HCT116 (cell line): ENCODE measurements around the gene F7. TPM values are rescaled to one million over a fixed set of nuclear protein-coding genes. Genes with fewer than 3 reads are reported as not detected.

Experiments
- ATAC-seq: fragments of 200-7000 bp; cut with Tn5 transposase; 2 replicates; pipeline ENCODE4 v1.9.1; 2020; ENCODE audit warnings: mild to moderate bottlenecking, moderate library complexity
- BruUV-seq: library from RNA; stranded (reverse); fragments of 400-500 nt; replicated peaks from 2 replicates; lab custom pipeline; 2021; lab: Mats Ljungman, UMichigan
- CTCF ChIA-PET: fragments of 300-600 bp; sonication (Branson Sonifier 250); formaldehyde crosslinking; loops from one replicate; lab custom pipeline; 2021; ENCODE audit warnings: antibody characterized with exemption; lab: Charles Lee
- POLR2A ChIA-PET: fragments of 300-600, 350-600 bp; sonication (Branson Sonifier 250); formaldehyde crosslinking; loops from one replicate; lab custom pipeline; 2021; ENCODE audit warnings: antibody characterized with exemption; lab: Charles Lee
- RAD21 ChIA-PET, 2 experiments: fragments of 300-600 bp; sonication (Branson Sonifier 250); formaldehyde crosslinking; loops; one replicate each; lab custom pipeline; 2023; ENCODE audit warnings: low total read pairs in 2 of 2; ENCODE audit not compliant: uncharacterized antibody in 2 of 2, unreplicated experiment in 2 of 2, low non-redundant PET in 1 of 2; lab: Charles Lee
- DNase-seq: peaks from one replicate; pipeline ENCODE4 v3.0.0-alpha.2; 2010; ENCODE audit warnings: low read depth, low spot score
- H2AFZ ChIP-seq: fragments of 200-600 bp; shearing (Covaris generic), sonication (generic); 2 replicates; pipeline ENCODE4 v1.6.1; 2017; ENCODE audit warnings: low read depth, mixed run types, mixed read lengths, antibody characterized with exemption, low read length; ENCODE audit not compliant: poor library complexity, severe bottlenecking
- H3K27ac ChIP-seq: 2 replicates; pipeline ENCODE4 v1.5.1; 2012; ENCODE audit warnings: low read depth, low read length
- H3K27me3 ChIP-seq: fragments of 200-600 bp; sonication (generic); 2 replicates; pipeline ENCODE4 v1.6.1; 2016; ENCODE audit warnings: mixed run types, low read length, mixed read lengths; ENCODE audit not compliant: insufficient read depth
- H3K36me3 ChIP-seq, 2 experiments: fragments of 200-500 bp in 1 of 2; fragments of 200-600 bp in 1 of 2; sonication (Bioruptor generic) in 1 of 2; sonication (generic) in 1 of 2; 2 replicates each; pipeline versions ENCODE4 v1.5.1 to v1.6.1; 2014 to 2016; ENCODE audit warnings: low read length in 2 of 2, inconsistent platforms in 1 of 2, mixed read lengths in 1 of 2, mixed run types in 1 of 2; ENCODE audit not compliant: insufficient read depth in 2 of 2, control insufficient read depth in 1 of 2
- H3K4me1 ChIP-seq, 2 experiments: fragments of 200-600 bp in 1 of 2; sonication (generic) in 1 of 2; 2 replicates each; pipeline versions ENCODE4 v1.5.1 to v1.6.1; 2012 to 2017; ENCODE audit warnings: low read length in 2 of 2, inconsistent platforms in 1 of 2, mild to moderate bottlenecking in 1 of 2, mixed read lengths in 1 of 2, mixed run types in 1 of 2, moderate library complexity in 1 of 2; ENCODE audit not compliant: insufficient read depth in 2 of 2, control insufficient read depth in 1 of 2
- H3K4me2 ChIP-seq: fragments of 200-600 bp; sonication (generic); 2 replicates; pipeline ENCODE4 v1.6.1; 2017; ENCODE audit warnings: mixed run types, low read length, mixed read lengths
- H3K4me3 ChIP-seq, 2 experiments: fragments of 200-600 bp in 1 of 2; sonication (generic) in 1 of 2; replicated peaks in 1 of 2; 2 replicates each; pipeline ENCODE4 v1.5.1; 2011 to 2016; ENCODE audit warnings: low read length in 2 of 2, control low read depth in 1 of 2, low read depth in 1 of 2, mild to moderate bottlenecking in 1 of 2, mixed read lengths in 1 of 2, mixed run types in 1 of 2
- H3K79me2 ChIP-seq: fragments of 200-600 bp; sonication (generic); 2 replicates; pipeline ENCODE4 v1.6.1; 2017; ENCODE audit warnings: mild to moderate bottlenecking, mixed run types, low read length, moderate library complexity, mixed read lengths; ENCODE audit not compliant: insufficient read depth
- H3K9ac ChIP-seq: fragments of 200-600 bp; sonication (generic); 2 replicates; pipeline ENCODE4 v1.6.1; 2016; ENCODE audit warnings: low read length, mixed read lengths
- H3K9me2 ChIP-seq: fragments of 200-600 bp; sonication (generic), shearing (Covaris generic); 2 replicates; pipeline ENCODE4 v1.6.1; 2017; ENCODE audit warnings: mixed run types, mild to moderate bottlenecking, moderate library complexity; ENCODE audit not compliant: insufficient read depth
- H3K9me3 ChIP-seq, 2 experiments: fragments of 200-500 bp in 1 of 2; fragments of 200-600 bp in 1 of 2; sonication (Bioruptor generic) in 1 of 2; sonication (generic) in 1 of 2; 2 replicates each; pipeline ENCODE4 v1.6.1; 2014 to 2017; ENCODE audit warnings: low read length in 2 of 2, mixed read lengths in 2 of 2, inconsistent platforms in 1 of 2, low read depth in 1 of 2, mild to moderate bottlenecking in 1 of 2, mixed run types in 1 of 2, moderate library complexity in 1 of 2; ENCODE audit not compliant: control insufficient read depth in 1 of 2, insufficient read depth in 1 of 2
- H4K20me1 ChIP-seq: fragments of 200-600 bp; sonication (generic), shearing (Covaris generic); 2 replicates; pipeline ENCODE4 v1.6.1; 2017; ENCODE audit warnings: mixed run types, mild to moderate bottlenecking, moderate library complexity; ENCODE audit not compliant: insufficient read depth
- CBX3 ChIP-seq: IDR thresholded peaks from 2 replicates; pipeline ENCODE4 v1.6.1; 2012; ENCODE audit warnings: low read depth
- EGR1 ChIP-seq: IDR thresholded peaks from 2 replicates; pipeline ENCODE4 v1.6.1; 2012; ENCODE audit warnings: low read depth
- ELF1 ChIP-seq: IDR thresholded peaks from 2 replicates; pipeline ENCODE4 v1.6.1; 2012; ENCODE audit warnings: low read depth, borderline replicate concordance
- EZH2phosphoT487 ChIP-seq: fragments of 200-600 bp; IDR thresholded peaks from 2 replicates; pipeline ENCODE4 v1.6.1; 2018; ENCODE audit warnings: antibody characterized with exemption, borderline replicate concordance
- JUND ChIP-seq: IDR thresholded peaks from 2 replicates; pipeline ENCODE4 v1.6.1; 2012
- POLR2A ChIP-seq: IDR thresholded peaks from 2 replicates; pipeline ENCODE4 v1.7.0; 2011; ENCODE audit warnings: borderline replicate concordance; ENCODE audit not compliant: insufficient read depth, insufficient read length; ENCODE audit errors: extremely low read depth
- POLR2AphosphoS5 ChIP-seq: IDR thresholded peaks from 2 replicates; pipeline ENCODE4 v1.6.1; 2011; ENCODE audit warnings: mild to moderate bottlenecking, low read depth, low read length, moderate library complexity
- SRF ChIP-seq: IDR thresholded peaks from 2 replicates; pipeline ENCODE4 v1.6.1; 2012; ENCODE audit warnings: low read depth
- TCF7L2 ChIP-seq: IDR thresholded peaks from 2 replicates; pipeline ENCODE4 v1.7.0; 2011; ENCODE audit warnings: borderline replicate concordance, inconsistent platforms; ENCODE audit not compliant: insufficient read depth, insufficient read length; ENCODE audit errors: extremely low read depth
- YY1 ChIP-seq: IDR thresholded peaks from 2 replicates; pipeline ENCODE4 v1.6.1; 2011; ENCODE audit warnings: low read length, low read depth, moderate library complexity, mild to moderate bottlenecking; ENCODE audit not compliant: insufficient replicate concordance; ENCODE audit errors: extremely low read depth
- intact Hi-C: fragments of 100-400 bp; cut with micrococcal nuclease; formaldehyde crosslinking; loops from 2 replicates; pipeline ENCODE4 v1.10.0; 2022
- total RNA-seq: library from RNA; stranded (reverse); gene quantifications from one replicate; pipeline ENCODE4 v1.2.1, GENCODE V29; 2021; ENCODE audit not compliant: unreplicated experiment
- TF ChIP-seq, protein P1 (sequence below): IDR thresholded peaks from 2 replicates; pipeline ENCODE4 v1.6.1; 2011; ENCODE audit warnings: mild to moderate bottlenecking, low read length, moderate library complexity; ENCODE audit not compliant: insufficient replicate concordance; ENCODE audit errors: extremely low read depth
- TF ChIP-seq, protein P2 (sequence below): IDR thresholded peaks from 2 replicates; pipeline ENCODE4 v1.6.1; 2012

The F7 gene
- total RNA-seq, 1 experiment from 2014 or later: not detected

DNA sequence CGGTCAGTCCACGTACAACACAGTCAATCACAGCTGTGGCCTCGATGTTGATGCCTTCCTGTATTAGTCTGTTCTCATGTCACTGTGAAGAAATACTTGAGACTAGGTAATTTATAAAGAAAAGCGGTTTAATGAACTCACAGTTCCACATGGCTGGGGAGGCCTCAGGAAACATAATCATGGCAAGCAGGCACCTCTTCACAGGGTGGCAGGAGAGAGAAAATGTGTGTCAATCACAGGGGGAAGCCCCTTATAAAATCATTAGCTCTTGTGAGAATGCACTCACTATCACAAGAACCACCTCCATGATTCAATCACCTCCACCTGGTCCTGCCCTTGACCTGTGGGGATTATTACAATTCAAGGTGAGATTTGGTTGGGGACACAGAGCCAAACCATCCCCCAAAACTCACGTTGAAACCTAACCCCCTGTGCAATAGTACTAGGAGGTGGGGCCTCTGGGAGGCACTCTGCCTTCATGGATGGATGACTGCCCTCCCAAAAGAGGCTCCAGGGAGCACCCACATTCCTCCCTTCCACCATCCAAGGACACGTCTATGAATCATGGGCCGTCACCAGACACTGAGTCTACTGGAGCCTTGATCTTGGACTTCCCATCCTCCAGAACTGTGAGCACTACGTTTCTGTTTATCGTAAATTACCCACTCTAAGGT, 50.5 kb downstream of the F7 start:
- H4K20me1 ChIP-seq: no peaks in the 10 kb centered on the region
- intact Hi-C loops: loop anchor here (10.0 kb wide), 1 partner anchor 71 kb away; no protein-coding TSS in a partner anchor

More for the DNA sequence above, 50.5 kb downstream of the F7 start:
- ATAC-seq: no peak
- no peak for DNase-seq
- peaks cover 0 to 5% of the 10 kb centered on the region in 2 experiments; a peak in 1 of 4 replicates for H3K9me3 ChIP-seq
- RAD21 ChIA-PET: no interaction called here
- H3K27me3 ChIP-seq: no peaks in the 10 kb centered on the region
- CTCF ChIA-PET: no interaction called here
- TF ChIP-seq JUND: no peak
- no peak for TF ChIP-seq YY1
- no peak for TF ChIP-seq EGR1
- no peak for TF ChIP-seq SRF
- TF ChIP-seq POLR2A: no peak
- TF ChIP-seq POLR2AphosphoS5: no peak
- TF ChIP-seq, protein P1, sequence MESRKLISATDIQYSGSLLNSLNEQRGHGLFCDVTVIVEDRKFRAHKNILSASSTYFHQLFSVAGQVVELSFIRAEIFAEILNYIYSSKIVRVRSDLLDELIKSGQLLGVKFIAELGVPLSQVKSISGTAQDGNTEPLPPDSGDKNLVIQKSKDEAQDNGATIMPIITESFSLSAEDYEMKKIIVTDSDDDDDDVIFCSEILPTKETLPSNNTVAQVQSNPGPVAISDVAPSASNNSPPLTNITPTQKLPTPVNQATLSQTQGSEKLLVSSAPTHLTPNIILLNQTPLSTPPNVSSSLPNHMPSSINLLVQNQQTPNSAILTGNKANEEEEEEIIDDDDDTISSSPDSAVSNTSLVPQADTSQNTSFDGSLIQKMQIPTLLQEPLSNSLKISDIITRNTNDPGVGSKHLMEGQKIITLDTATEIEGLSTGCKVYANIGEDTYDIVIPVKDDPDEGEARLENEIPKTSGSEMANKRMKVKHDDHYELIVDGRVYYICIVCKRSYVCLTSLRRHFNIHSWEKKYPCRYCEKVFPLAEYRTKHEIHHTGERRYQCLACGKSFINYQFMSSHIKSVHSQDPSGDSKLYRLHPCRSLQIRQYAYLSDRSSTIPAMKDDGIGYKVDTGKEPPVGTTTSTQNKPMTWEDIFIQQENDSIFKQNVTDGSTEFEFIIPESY: no peak
- TF ChIP-seq TCF7L2: no peak
- no peak for TF ChIP-seq EZH2phosphoT487
- no peak for TF ChIP-seq ELF1
- TF ChIP-seq CBX3: no peak
- TF ChIP-seq, protein P2, sequence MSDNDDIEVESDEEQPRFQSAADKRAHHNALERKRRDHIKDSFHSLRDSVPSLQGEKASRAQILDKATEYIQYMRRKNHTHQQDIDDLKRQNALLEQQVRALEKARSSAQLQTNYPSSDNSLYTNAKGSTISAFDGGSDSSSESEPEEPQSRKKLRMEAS: no peak
- no peak overlapping the region for H3K4me2 ChIP-seq
- H3K4me1 ChIP-seq: peaks cover 9 to 16% of the 10 kb centered on the region in 2 experiments
- no peaks in the 10 kb centered on the region for H3K79me2 ChIP-seq
- H3K9me2 ChIP-seq: no peaks in the 10 kb centered on the region
- no peak overlapping the region for H2AFZ ChIP-seq
- no peak overlapping the region for H3K4me3 ChIP-seq
- POLR2A ChIA-PET: no interaction called here
- H3K27ac ChIP-seq: no peak overlapping the region
- H3K9ac ChIP-seq: no peak overlapping the region
- BruUV-seq: no TSS peak
- H3K36me3 ChIP-seq: no peaks in the 10 kb centered on the region
